HG03442 (cell line): Measurements from ENCODE around the gene GH1.
"Not testable (repeated sequence)": the region's sequence is repeated elsewhere in the genome, so short reads cannot be mapped to it uniquely, and the experiment has no call there.

ENCODE experiments used
- ATAC-seq: cut with Tn5 transposase; IDR thresholded peaks from one replicate; pipeline ENCODE4 v1.9.1; 2021; ENCODE audit warnings: mild to moderate bottlenecking, moderate library complexity; ENCODE audit not compliant: unreplicated experiment

GH1 gene

GRCh38 chr17:63928172-63928666 is 9.6 kb upstream of the GH1 start:
- ATAC-seq = no peak

DNA sequence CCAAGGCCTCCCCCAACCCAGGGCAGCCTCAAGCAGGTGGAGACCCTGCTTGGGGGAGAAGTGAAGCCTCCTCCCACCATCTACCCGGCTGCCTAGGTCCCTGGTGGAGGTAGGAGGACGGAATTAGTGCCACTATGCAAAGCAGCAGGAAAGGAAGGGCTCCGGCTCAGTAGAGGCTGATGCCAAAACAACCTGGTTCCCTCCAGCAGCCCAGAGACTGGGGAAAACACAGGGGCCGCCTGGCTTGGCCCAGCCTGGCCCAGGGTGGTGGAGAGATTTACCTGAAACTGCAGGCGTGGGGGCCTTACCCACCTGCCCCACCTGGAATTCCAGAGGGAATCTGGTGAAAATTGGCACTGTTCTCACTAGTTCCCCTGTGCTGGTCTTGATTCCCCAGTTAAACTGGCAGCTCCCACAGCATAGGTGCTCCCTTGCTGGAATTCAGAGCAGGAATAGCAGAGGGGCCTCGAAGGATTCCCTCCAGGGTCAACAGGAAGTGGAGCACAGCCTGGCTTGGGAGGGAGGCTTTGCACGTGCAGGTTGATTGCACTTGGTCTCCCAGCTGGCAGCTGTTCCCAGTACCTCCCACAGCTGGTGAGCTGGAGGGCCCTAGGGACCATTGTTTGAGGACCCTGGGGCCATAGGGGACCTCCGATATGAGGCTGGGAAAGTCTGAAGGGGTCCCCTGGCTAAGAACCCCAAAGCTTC is 9.0 kb upstream of the GH1 start:
- ATAC-seq = no peak

- ATAC-seq = no peak
Observed at GRCh38 chr17:63926164-63926563, 7.5 kb upstream of the GH1 start.

- ATAC-seq = no peak
Observed at GRCh38 chr17:63925615-63926014, 7.0 kb upstream of the GH1 start.

GRCh38 chr17:63922402-63922801 is 3.8 kb upstream of the GH1 start:
- ATAC-seq = not testable (repeated sequence)

GRCh38 chr17:63920779-63921178 is 2.1 kb upstream of the GH1 start:
- ATAC-seq = not testable (repeated sequence)

DNA sequence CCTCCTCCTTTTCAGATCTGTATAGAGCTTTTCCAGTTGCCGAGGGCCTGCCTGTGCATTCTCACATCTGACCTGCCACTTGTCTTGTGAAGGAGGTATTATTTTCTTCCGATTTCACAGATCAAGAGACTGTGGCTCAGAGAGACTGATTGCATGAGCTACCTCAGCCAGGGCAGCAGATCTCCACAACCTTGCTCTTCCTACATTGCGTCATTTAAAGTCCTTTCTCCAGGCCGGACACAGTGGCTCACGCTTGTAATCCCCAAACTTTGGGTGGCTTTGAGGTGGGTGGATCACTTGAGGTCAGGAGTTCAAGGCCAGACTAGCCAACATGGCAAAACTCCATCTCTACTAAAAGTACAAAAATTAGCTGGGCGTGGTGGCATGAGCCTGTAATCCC is 1.4 kb upstream of the GH1 start:
- ATAC-seq = not testable (repeated sequence)

DNA sequence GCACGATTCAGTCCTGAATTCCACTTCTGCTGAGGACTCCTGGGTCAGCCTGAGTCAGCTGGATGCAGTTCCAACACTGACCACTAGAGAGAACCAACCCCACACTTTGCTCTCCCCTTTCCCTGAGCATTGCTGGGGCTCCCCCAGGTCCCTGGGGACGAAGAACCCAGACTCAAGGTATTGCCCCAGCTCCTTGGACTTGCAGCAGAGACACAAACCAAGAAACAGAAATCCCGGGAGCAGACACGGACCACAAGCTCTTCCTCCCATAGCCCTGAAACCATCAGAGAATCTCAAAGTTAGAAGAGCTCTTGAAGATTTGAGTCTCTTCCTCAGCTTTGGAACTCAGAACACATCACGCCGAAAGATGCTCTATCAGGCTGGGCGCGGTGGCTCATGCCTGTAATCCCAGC is 678 bp upstream of the GH1 start:
- ATAC-seq = no peak

GRCh38 chr17:63918305-63918704 is 334 bp downstream of the GH1 start:
- ATAC-seq = no peak

GRCh38 chr17:63917646-63918045 is 993 bp downstream of the GH1 start:
- ATAC-seq = no peak

DNA sequence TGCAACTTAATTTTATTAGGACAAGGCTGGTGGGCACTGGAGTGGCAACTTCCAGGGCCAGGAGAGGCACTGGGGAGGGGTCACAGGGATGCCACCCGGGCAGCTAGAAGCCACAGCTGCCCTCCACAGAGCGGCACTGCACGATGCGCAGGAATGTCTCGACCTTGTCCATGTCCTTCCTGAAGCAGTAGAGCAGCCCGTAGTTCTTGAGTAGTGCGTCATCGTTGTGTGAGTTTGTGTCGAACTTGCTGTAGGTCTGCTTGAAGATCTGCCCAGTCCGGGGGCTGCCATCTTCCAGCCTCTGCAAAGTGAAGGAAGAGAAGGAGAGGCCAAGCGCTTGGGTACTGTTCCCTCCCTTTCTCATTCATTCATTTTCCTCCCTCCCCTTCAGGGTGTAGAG is 1.4 kb downstream of the GH1 start:
- not testable (repeated sequence) for ATAC-seq

DNA sequence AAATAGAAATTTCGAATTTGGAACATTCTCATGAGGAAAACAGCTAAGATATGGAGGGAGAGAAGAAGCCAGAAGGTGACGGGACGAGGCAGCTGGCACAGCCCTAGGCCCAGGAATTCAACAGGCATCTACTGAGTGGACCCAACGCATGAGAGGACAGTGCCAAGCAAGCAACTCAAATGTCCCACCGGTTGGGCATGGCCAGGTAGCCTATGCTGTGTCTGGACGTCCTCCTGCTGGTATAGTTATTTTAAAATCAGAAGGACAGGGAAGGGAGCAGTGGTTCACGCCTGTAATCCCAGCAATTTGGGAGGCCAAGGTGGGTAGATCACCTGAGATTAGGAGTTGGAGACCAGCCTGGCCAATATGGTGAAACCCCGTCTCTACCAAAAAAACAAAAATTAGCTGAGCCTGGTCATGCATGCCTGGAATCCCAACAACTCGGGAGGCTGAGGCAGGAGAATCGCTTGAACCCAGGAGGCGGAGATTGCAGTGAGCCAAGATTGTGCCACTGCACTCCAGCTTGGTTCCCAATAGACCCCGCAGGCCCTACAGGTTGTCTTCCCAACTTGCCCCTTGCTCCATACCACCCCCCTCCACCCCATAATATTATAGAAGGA is 2.0 kb downstream of the GH1 start:
- ATAC-seq = no peak

DNA sequence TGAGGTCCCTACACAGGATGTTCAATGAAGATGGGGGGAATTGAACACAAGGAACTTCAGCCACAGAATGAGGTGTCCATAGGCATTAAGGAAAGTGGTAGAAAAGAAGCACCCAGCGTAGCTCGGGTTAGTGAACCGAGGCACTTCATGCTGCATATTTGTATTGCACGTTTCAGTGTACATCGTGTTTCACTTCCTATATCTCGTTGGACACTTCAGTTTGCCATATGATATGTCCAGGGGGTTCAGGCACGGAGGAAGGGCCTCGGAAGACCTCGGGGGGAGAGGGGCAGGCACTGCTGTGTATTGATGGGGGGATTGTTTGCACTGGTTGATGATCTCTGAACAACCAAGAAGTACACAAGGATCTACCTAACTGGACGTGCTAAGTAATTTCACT is 2.9 kb downstream of the GH1 start:
- ATAC-seq = not testable (repeated sequence)

GRCh38 chr17:63914471-63914870 is 4.2 kb downstream of the GH1 start:
- no peak for ATAC-seq

DNA sequence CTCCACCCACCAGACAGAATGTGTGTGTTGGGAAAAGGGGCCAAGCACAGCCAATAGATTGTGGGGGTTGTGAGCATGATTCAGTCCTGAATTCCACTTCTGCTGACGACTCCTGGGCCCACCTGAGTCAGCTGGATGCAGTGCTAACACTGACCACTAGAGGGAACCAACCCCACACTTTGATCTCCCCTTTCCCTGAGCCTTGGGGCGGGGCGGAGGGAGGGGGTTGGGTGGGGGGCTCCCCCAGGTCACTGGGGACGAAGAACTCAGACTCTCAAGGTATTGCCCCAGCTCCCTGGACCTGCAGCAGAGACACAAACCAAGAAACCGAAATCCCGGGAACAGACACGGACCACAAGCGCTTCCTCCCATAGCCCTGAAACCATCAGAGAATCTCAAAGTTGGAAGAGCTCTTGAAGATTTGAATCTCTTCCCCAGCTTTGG is 7.0 kb downstream of the GH1 start:
- no peak for ATAC-seq

GRCh38 chr17:63911041-63911635 is 7.5 kb downstream of the GH1 start, which contains the start of gene CSHL1:
Gene CSHL1, minus strand, starts transcription at chr17:63911258. Its CDS starts 62 bp downstream, at chr17:63911196.
- no peak for ATAC-seq

DNA sequence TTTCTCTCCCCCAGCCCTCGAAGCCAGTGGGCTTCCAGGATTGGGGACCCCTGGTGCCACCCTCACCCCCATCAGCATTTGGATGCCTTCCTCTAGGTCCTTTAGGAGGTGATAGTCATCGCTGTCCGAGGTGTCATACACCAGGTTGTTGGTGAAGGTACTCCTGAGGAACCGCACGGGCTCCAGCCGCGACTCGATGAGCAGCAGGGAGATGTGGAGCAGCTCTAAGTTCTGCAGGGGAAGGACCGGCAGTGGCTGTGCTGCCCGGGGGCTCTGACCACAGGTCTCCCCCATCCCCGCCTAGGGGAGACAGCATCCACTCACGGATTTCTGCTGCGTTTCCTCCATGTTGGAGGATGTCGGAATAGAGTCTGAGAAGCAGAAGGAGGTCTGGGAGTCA is 8.5 kb downstream of the GH1 start:
- ATAC-seq = no peak

- ATAC-seq = not testable (repeated sequence)
Observed at GRCh38 chr17:63909586-63909985, 9.1 kb downstream of the GH1 start.

DNA sequence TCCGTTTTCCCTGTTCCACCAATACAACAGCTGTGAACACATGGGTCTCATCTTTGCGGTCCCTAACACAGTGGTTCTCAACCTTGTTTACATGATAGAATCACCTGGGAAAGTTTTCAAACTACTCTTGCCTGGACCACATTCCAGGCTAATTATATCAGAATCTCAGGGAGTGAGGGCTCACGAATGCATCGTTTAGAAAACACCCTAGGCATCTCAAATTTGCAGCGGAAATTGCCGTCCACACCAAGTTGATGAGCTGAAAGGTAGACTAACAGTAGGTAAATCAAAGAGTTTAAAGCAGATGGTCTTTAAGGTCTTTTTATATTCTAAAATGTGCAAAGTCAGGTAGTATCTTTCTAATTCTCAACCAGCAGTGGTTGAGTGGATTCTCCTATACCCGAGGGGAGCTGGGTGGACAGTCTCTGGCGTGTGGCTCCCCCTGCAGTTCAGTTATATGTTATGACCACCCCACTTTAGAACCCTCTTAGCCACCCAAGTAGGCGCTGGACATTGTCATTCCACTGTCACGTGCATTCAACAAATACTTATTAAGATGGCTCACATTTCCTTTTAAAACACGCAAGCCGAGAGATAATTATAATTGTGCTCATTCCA is 11.4 kb downstream of the GH1 start:
- ATAC-seq = not testable (repeated sequence)

DNA sequence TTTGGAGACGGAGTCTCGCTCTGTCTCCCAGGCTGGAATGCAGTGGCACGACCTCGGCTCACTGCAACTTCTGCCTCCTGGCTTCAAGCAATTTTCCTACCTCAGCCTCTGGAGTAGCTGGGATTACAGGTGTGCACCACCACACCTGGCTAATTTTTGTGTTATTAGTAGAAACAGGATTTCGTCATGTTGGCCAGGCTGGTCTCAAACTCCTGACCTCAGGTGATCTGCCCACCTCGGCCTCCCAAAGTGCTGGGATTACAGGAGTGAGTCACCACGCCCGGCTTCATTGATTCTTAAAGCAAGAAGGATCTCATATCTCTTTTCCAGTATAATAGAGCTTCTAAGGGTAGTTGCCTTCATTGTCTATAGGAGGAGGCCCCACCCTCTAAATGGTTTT is 13.8 kb downstream of the GH1 start:
- not testable (repeated sequence) for ATAC-seq

GRCh38 chr17:63903787-63904201 is 14.8 kb downstream of the GH1 start:
- ATAC-seq = not testable (repeated sequence)
